NCI-H1048 (cell line): ENCODE results near the gene SSBP3.

Experiments used
- DNase-seq: peaks from one replicate; lab custom pipeline; 2025; lab: John Stamatoyannopoulos, UW

Gene SSBP3

GRCh38 chr1:54305906-54306514 lies 100.2 kb downstream of the SSBP3 start:
- DNase-seq = no peak

GRCh38 chr1:54304518-54304917 lies 101.7 kb downstream of the SSBP3 start:
- no peak for DNase-seq

- no peak for DNase-seq
Measured at GRCh38 chr1:54302951-54303843, 103.0 kb downstream of the SSBP3 start.

- DNase-seq = no peak
Measured at GRCh38 chr1:54302549-54302948, 103.6 kb downstream of the SSBP3 start.

- no peak for DNase-seq
Measured at GRCh38 chr1:54301497-54301896, 104.7 kb downstream of the SSBP3 start.

- DNase-seq = no peak
Measured at GRCh38 chr1:54300401-54300800, 105.8 kb downstream of the SSBP3 start.

- DNase-seq = no peak
Measured at GRCh38 chr1:54299037-54299436, 107.2 kb downstream of the SSBP3 start.

GRCh38 chr1:54298284-54299033 lies 107.7 kb downstream of the SSBP3 start:
- DNase-seq = no peak

- DNase-seq = no peak
Measured at GRCh38 chr1:54297596-54298283, 108.5 kb downstream of the SSBP3 start.

- no peak for DNase-seq
Measured at GRCh38 chr1:54296666-54297065, 109.5 kb downstream of the SSBP3 start.

GRCh38 chr1:54294887-54295286 lies 111.3 kb downstream of the SSBP3 start:
- no peak for DNase-seq

GRCh38 chr1:54292002-54292911 lies 113.9 kb downstream of the SSBP3 start:
- DNase-seq = no peak

- DNase-seq = no peak
Measured at GRCh38 chr1:54291276-54292001, 114.8 kb downstream of the SSBP3 start.

GRCh38 chr1:54290506-54291184 lies 115.5 kb downstream of the SSBP3 start:
- no peak for DNase-seq

GRCh38 chr1:54289712-54290233 lies 116.4 kb downstream of the SSBP3 start:
- no peak for DNase-seq

GRCh38 chr1:54287801-54288211 lies 118.4 kb downstream of the SSBP3 start:
- no peak for DNase-seq

GRCh38 chr1:54287176-54287650 lies 119.0 kb downstream of the SSBP3 start:
- DNase-seq = no peak

GRCh38 chr1:54285815-54286345 lies 120.3 kb downstream of the SSBP3 start:
- no peak for DNase-seq
